NCI-H1694 treated with DMSO at 0.1 percent for 48 hours (cell line): ENCODE results near the gene C6orf136.
"Not testable (repeated sequence)": the region's sequence is repeated elsewhere in the genome, so short reads cannot be mapped to it uniquely, and the experiment has no call there.

ENCODE experiments used
- DNase-seq: peaks from one replicate; lab custom pipeline; 2025; lab: John Stamatoyannopoulos, UW

The C6orf136 gene

GRCh38 chr6:30657922-30658321 lies 11.0 kb downstream of the C6orf136 start:
- DNase-seq = not testable (repeated sequence)

- DNase-seq = no peak
Observed at GRCh38 chr6:30664994-30665767, 18.2 kb downstream of the C6orf136 start.

GRCh38 chr6:30666300-30666699 lies 19.4 kb downstream of the C6orf136 start:
- DNase-seq = not testable (repeated sequence)

- DNase-seq = no peak
Observed at GRCh38 chr6:30670760-30671527, 24.0 kb downstream of the C6orf136 start.

GRCh38 chr6:30672445-30673253 lies 25.7 kb downstream of the C6orf136 start, which contains the start of gene DHX16:
Gene DHX16, minus strand, starts transcription at chr6:30673006. Its CDS starts 165 bp downstream, at chr6:30672841.
- peak; percentile 88 for DNase-seq

- no peak for DNase-seq
Observed at GRCh38 chr6:30676660-30677285, 29.8 kb downstream of the C6orf136 start.

- peak; percentile 39 for DNase-seq
Observed at GRCh38 chr6:30678964-30679726, 32.2 kb downstream of the C6orf136 start.

- no peak for DNase-seq
Observed at GRCh38 chr6:30679765-30680535, 33.0 kb downstream of the C6orf136 start.

DNA sequence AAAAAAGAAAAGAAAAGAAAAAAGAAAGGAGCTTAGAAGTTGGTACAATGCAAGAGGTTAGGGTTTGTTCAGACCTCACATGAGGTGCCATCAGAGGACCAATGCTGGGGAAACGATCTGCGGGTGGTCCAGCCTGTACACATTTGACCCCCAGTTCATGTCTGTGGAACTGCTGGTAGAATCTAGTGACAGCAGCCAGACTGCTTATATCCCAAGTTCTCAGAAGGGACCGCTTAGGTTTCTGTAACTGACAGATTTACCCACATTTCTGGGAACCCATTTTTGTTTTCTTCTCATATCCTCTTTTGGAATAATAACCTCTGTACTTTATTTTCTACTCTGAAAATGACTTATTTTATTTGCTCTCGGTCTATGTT lies 34.8 kb downstream of the C6orf136 start:
- no peak for DNase-seq

- no peak for DNase-seq
Observed at GRCh38 chr6:30682143-30683117, 35.5 kb downstream of the C6orf136 start.

DNA sequence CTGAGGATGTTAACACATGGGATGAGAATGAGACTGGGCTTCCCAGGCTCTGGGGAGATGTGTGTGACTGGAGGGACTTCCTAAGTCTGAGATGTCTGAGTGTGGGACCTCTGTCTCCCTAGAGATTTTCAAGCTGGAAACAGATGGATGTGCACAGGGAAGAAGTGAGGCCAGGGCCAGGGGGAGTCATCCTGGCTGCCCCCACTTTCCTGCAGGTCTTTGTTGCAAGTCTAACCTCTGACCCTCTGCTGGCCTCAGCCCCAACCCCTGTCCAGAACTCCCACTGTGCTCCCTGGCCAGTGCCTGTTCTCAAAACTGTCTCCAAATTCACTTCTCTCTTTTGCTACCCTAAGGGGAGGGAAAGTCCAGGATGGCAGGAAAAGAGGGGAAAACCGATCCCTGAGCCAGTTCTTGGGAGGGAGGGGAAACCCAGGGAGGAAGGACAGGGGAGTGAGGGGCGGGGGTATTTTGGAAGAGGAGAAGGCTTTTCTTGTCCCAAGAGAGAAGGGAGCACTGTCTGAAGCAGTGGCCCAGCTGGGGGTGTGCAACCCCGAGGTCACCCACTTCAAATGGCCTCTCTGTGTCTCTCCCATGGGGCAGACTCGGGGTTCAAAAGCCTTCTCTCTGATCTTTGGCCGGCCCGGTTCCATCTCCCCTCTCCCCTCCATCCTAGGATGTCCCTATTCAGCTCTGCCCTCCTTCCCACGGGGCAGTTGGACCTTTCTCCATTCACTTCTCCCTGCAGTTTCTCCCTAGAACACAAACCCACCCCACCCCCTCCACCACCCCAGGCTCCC lies 36.4 kb downstream of the C6orf136 start:
- no peak for DNase-seq

DNA sequence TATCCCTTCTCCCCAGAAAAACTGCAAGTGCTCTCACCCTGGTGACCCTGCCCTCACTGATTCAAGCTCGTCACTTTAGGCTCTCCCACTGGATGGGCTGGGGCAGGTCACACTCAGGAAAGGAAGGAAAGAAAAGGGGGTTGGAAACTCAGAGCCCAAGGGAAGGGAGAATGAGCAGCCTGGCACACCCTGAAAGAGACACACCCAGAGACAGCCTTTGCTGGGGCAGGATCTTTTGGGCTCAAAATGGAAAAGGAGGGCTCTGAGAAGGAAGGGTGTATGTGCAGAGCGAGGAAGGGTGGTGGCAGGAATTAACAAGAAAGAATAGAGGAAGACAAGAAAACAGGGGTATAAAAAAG lies 37.0 kb downstream of the C6orf136 start:
- no peak for DNase-seq

DNA sequence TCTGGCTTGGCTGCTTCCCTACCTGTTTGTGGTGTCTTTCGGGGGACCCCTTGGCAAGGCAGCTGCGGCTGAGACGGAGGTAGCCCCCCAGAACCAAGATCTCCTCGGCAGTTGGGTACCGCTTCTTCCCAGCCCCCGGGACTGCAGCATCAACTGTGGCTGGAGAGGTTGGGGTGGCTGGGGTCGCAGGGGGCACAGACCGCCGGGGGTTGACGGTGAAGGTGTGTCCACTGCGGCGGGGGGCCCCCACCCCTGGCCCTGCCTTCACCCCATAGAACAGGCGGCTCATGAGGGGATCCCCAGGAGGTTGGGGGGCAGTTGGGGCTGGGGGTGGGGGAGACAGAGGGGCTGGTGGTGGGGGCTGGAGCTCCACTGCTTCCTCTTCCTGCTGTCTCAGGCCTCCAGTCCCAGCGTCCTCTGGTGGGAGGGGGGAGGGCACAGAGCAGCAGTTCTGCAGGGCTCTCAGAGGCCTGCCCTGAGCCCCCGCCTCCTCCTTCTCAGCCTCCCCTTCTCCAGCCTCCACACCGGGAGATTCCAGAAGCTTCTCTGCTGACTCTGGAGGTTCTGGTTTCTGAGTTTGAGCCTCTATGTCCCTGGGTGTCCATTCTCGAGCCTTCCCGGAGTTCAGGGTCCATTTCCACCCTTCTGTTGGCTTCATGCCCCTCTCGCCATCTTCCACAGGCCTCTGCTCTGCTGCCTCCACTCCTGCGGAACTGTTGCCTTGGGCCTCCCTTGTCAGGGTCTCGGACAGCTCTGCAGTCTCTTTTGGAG lies 37.6 kb downstream of the C6orf136 start:
- no peak for DNase-seq

DNA sequence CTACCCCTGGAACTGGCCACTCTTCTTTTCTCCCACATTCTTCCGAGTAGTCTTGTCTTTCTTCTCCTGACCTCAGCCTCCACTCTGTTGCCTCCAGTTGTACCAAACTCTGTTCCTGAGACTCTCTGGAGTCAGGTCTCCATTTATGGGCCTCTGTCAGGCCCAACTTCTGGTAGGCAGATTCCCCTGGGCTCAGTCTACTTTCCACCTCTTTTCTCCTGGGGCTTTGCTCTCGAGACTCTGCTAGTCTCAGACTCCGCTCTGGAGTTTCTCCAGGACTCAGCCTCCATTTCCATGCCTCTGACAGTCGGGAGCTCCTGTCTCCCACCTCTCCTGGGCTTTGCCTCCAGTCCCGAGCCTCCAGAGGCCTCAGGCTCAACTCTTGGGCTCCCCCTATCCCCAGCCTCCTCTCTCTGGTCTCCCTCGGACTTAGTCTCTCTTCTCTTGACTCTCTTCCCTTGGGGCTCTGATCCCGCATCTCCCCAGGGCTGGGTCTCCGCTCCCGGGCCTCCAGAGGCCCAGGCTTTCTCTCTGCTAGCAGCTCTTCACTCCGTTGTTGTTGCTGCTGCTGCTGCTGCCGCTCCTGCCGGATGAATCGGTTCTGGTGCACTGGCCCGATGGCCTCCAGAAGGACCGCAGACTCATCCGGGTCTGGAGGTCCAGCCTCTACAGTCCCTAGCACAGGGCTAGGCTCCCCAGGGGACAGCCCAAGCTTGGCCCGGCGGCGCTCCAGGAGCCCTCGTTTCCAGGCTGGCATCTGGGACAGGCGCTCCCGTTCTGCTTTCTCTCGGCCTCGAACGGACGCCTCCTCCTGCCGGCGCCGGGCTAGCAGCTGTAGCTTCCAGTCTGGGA lies 38.5 kb downstream of the C6orf136 start:
- no peak for DNase-seq

DNA sequence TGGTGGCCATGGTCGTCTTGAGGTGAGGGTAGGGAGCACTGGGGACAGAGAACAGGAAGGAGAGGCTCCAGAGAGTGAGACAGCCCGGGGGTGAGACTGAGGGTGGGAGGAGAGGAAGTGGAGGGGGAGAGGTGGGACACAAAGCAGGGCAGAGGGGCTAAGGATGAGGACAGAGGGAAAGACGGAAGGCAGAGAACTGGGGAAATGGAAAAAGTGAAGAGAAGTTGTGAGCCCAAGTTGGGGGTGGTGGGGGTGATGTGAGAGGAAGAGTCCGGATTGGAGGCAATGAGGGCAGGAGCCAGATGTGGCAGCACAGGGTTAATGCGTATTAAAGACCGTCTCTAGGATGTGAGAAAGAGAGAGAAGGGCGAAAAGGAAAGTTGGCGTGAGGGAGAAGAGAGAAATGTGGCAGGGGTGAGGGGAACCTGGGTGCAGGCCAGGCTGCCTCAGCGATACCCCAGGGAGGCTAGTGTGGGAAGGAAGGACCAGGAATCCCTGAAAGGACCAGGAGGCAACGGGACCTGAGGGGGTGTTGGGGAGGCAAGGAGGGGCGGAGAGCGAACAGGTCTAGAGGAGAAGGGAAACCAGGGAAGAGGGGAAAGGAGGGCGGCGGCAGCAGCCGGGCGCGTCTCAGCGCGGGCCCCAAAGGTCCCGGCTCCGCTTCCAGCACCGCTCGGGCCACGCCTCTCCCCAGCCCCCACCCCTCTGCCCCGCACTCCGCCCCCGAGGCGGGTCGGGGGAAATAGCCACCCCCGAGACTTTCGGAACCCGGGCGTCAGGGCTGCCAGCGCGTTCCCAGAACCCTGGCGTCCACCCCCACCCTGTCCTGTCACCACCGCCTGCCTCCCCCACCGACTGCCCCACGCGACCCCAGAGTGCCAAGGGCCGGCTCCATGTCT lies 39.3 kb downstream of the C6orf136 start, which contains the start of gene PPP1R18:
Gene PPP1R18, minus strand, starts transcription at position 637 of the 899 bp plus-strand sequence. Its CDS starts 627 bp downstream, at position 10.
- no peak for DNase-seq
